LNCAP (cell line): ENCODE results near the gene SHROOM3.

Experiments
- TF ChIP-seq, protein P1 (sequence below): fragments of 450-650 bp; IDR thresholded peaks from 2 replicates; pipeline ENCODE4 v1.5.1; 2017; ENCODE audit warnings: mild to moderate bottlenecking

The SHROOM3 gene

DNA sequence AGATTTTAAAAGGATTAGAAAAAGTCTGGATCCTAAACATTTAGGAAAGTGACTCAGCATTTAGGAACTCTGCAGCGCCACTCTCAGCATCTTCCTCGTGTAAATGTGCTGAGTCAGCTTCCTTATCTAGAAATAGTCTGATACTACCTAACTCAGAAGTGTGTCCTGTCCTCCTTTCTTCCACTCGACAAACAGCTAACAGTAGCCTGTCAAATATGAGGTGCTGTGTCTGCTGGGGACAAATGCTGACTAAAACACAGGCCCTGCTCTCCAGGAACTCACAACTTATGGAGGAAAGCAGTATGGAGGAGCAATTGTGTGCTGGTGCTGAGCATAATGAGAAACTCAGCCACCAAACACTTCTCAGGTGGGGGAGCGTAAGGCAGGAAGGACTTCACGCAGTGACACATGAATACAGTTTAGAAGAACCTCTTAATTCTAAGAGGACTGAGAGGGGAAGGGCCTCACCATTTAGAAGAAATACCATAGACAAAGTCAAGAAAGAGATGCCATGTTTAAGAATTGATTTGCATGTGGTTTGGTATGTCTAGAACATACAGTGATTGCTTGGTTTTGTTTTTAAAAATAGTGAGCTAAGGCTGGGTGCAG is 337.6 kb downstream of the SHROOM3 start:
- TF ChIP-seq, protein P1, sequence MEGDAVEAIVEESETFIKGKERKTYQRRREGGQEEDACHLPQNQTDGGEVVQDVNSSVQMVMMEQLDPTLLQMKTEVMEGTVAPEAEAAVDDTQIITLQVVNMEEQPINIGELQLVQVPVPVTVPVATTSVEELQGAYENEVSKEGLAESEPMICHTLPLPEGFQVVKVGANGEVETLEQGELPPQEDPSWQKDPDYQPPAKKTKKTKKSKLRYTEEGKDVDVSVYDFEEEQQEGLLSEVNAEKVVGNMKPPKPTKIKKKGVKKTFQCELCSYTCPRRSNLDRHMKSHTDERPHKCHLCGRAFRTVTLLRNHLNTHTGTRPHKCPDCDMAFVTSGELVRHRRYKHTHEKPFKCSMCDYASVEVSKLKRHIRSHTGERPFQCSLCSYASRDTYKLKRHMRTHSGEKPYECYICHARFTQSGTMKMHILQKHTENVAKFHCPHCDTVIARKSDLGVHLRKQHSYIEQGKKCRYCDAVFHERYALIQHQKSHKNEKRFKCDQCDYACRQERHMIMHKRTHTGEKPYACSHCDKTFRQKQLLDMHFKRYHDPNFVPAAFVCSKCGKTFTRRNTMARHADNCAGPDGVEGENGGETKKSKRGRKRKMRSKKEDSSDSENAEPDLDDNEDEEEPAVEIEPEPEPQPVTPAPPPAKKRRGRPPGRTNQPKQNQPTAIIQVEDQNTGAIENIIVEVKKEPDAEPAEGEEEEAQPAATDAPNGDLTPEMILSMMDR: no peak

DNA sequence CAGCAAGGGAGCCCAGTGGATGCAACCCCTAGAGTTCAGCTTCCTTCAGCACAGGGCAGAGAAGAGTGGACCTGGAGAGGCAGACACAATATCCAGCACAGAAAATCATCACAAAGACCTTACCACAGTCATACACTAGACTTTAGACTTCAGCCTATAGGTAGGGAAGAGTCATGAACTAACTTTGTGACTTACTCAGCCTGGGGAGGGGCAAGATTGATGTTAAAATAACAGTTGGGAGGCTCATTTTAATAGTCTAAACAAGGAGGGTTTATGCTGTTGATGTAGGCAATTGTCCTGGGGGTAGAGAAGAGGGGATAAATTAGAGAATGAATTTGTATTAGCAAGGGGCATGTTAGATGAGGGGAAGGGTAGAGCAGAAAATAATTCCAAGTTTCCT is 338.7 kb downstream of the SHROOM3 start:
- TF ChIP-seq, protein P1: no peak

DNA sequence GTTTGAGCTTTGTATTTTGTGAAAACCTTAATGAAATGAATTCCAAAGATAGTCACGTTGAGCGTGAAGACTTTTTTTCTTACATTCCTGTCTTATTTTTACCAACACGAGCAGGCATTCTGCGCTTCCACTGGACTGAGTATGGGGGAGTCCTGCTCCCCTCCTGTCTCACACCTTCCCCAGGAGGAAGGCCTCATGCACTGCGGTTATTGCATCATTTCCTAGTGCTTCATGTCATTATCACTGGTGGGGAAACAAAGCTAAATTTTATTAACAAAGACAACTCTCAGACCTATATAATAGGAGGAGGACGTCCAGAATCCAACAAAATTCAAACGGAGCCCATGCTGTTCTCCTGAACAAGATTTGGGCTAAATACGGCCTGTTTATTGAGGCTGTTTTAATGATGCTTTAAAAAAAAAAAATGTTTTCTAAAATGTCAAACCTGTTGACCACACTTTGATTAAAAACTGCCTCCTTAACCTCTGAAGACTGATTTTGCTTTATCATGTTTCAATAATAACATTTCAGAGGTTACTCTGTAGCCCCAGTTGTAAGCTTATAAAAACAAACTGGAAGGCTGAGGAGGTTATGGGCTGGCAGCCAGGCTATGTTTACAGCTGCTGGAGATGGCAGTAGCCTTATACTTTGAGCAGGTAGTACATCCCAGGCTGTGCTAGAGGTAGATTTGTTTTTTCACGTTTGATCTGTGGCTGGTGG is 344.9 kb downstream of the SHROOM3 start:
- TF ChIP-seq, protein P1: no peak

DNA sequence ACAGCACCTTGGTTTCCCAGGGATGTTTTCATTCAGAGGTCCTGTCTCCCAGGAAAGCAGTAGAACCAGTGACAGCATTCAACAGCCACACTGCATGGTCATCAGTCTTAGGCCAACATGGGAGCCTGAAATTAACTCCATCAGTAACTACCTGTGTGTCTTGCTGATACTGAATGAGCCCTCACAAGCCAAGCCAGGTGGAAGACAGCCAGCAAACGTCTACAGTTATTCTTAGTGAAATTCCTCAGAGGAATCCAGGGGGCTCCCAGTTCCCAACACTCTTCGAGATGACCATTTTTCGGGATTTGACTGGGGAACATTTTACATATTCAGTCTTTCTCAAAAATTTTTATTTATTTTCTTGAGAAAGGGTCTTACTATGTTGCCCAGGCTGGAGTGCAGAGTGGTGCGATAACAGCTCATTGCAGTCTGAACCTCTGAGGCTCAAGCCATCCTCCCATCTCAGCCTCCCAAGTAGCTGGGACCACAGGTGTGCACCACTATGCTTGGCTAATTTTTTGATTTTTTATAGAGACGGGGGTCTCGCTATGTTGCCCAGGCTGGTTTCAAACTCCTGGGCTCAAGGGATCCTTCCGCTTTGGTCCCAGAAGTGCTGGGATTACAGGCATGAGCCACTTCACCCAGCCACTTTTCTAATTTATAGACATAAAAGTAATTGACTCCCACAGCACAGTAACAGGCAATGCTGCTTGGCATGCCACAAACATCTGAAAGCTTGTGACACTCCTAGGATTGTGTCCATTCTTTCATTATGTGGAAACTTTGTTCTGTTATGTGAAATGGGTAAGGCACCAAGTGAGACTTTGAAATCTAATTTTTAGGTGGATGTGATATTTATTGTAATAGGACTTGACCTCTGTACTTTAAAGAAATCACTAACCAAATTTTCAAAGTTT is 346.0 kb downstream of the SHROOM3 start:
- TF ChIP-seq, protein P1: no peak

DNA sequence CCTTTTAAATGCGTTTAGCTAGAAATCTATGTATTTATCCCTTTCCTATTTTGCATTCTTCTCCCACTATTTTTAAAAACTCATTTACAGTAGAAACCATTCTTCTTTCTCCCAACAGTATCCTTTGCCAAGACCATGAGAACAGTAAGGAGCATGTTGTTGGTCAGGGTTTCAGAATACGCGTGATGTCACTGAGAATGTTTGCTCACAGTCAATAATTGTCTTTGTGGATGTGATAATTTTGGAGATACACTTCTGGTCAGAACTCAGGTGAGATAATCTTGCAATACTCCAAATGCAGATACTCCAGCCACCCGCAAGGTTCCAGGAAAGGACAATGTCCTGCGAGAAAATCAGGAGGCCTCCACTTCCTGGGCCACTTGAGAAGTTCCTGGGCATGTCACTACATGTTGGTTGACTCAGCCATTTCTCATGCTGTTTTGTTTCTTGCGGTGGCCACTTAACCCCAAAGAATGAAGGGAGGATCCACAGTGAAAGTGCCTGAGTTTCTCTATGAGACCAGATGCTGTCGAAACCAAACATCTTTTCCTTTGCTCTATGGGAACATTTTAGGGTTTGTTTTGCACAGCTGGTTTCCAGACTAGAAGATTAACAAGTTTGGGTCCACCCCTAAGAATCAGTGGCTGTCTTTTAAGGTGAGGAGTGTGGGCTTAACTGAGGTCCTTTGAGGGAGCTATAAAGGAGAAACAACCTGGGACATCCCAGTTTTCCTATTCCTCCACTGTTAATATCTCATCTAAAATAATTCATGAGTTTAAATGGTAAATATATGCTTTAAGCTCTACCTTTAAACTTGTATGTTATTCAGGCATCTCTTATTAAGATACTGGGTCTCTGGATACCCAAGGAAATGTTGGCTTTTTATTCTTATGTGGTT is 346.9 kb downstream of the SHROOM3 start:
- TF ChIP-seq, protein P1: no peak

DNA sequence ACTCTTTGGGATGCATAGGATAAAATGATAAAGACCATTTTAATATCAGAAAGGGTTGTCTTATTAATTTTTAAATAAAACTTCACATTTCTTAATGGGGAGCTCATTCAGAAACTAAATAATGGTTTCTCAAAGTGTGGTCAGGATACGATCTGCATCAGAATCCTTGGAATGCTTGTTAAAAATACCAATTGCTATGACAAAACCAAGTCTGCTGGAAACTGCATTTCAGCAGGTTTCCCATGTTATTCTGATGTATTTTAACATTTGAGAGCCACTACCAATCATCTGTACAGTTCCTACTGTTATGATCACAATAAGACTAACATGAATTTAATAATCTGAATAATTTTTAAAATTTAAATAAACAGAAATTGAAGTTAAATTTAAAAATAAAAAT is 347.8 kb downstream of the SHROOM3 start:
- TF ChIP-seq, protein P1: no peak

DNA sequence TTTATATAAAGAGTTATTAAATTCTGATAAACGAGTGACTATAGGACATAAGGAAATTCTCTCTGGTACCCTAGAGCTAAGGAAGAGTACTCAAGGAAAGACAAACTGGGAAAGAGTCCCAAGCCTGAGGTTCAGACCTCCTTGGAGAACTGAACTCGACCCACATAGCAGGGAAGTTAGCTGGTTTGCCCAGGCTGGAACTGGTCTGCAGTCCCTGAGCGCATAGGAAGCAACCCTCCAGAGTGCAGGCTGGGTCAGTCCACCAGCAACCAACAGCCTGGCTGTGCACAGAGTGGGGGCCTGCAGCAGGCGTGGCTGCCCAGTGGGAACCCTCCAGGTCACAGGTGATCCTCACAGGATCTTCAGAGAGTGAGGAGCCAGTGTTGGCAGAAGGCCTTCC is 348.8 kb downstream of the SHROOM3 start:
- TF ChIP-seq, protein P1: no peak
